Measurements from ENCODE around the gene MAU2.

The MAU2 gene

GRCh38 chr19:19320361-19321140, at the start of gene MAU2, which contains the start of gene SUGP1:
Gene MAU2 (plus strand): TSS chr19:19320829. CDS start chr19:19320860, 31 bp downstream.
Gene SUGP1 (minus strand): TSS chr19:19320509. CDS start chr19:19320496, 13 bp downstream.
- peak; percentile 70 for DNase-seq

- no peak for DNase-seq
These were observed 48.6 kb upstream of the MAU2 start for GRCh38 chr19:19271828-19272599.

- no peak for DNase-seq
These were observed 46.5 kb upstream of the MAU2 start for GRCh38 chr19:19274146-19274545.

GRCh38 chr19:19274716-19275565, 45.7 kb upstream of the MAU2 start:
- no peak for DNase-seq

GRCh38 chr19:19276386-19276785, 44.2 kb upstream of the MAU2 start:
- no peak for DNase-seq

- no peak for DNase-seq
These were observed 43.8 kb upstream of the MAU2 start for GRCh38 chr19:19276851-19277250.

- DNase-seq = peak; percentile 60
These were observed 42.3 kb upstream of the MAU2 start for GRCh38 chr19:19278315-19278714.

- no peak for DNase-seq
These were observed 41.5 kb upstream of the MAU2 start for GRCh38 chr19:19279062-19279612.

GRCh38 chr19:19279853-19280252, 40.8 kb upstream of the MAU2 start:
- no peak for DNase-seq

GRCh38 chr19:19280561-19280960, 40.1 kb upstream of the MAU2 start:
- no peak for DNase-seq

GRCh38 chr19:19285686-19286085, 34.9 kb upstream of the MAU2 start:
- no peak for DNase-seq

GRCh38 chr19:19292607-19293006, 28.0 kb upstream of the MAU2 start:
- no peak for DNase-seq

GRCh38 chr19:19294914-19295313, 25.7 kb upstream of the MAU2 start:
- DNase-seq = no peak

- no peak for DNase-seq
These were observed 23.5 kb upstream of the MAU2 start for GRCh38 chr19:19296953-19297689.

- DNase-seq = no peak
These were observed 22.9 kb upstream of the MAU2 start for GRCh38 chr19:19297759-19298158.

GRCh38 chr19:19300613-19301012, 20.0 kb upstream of the MAU2 start:
- DNase-seq = no peak

- no peak for DNase-seq
These were observed 17.2 kb upstream of the MAU2 start for GRCh38 chr19:19303411-19303810.

GRCh38 chr19:19304186-19304965, 16.3 kb upstream of the MAU2 start:
- DNase-seq = no peak

GRCh38 chr19:19305066-19305465, 15.6 kb upstream of the MAU2 start:
- DNase-seq = no peak

GRCh38 chr19:19305696-19306095, 14.9 kb upstream of the MAU2 start:
- no peak for DNase-seq

- no peak for DNase-seq
These were observed 14.4 kb upstream of the MAU2 start for GRCh38 chr19:19306191-19306590.

Data from NCI-H2081 treated with DMSO at 0.1 percent for 48 hours (cell line).